Neuronal stem cell (in vitro differentiated cells): ENCODE data around the gene CBX3.

Source experiments
- DNase-seq: peaks from one replicate; pipeline ENCODE4 v3.0.0-alpha.2; 2013; ENCODE audit warnings: low spot score
- H2AFZ ChIP-seq: one replicate; pipeline ENCODE4 v1.6.1; 2013; ENCODE audit warnings: mild to moderate bottlenecking, low read length, inconsistent platforms
- H2AK5ac ChIP-seq: 2 replicates; pipeline ENCODE4 v1.6.1; 2013; ENCODE audit warnings: low read depth, mild to moderate bottlenecking, inconsistent platforms, low read length, moderate library complexity, mixed read lengths
- H2BK120ac ChIP-seq: 2 replicates; pipeline ENCODE4 v1.6.1; 2013; ENCODE audit warnings: low read depth, mild to moderate bottlenecking, inconsistent platforms, low read length, moderate library complexity, mixed read lengths
- H2BK12ac ChIP-seq: one replicate; pipeline ENCODE4 v1.6.1; 2013; ENCODE audit warnings: low read length, inconsistent platforms
- H2BK15ac ChIP-seq: 2 replicates; pipeline ENCODE4 v1.6.1; 2013; ENCODE audit warnings: mild to moderate bottlenecking, low read length, inconsistent platforms, mixed read lengths
- H2BK5ac ChIP-seq: one replicate; pipeline ENCODE4 v1.6.1; 2013; ENCODE audit warnings: inconsistent platforms, mild to moderate bottlenecking, low read length, moderate library complexity
- H3K14ac ChIP-seq: one replicate; pipeline ENCODE4 v1.6.1; 2013; ENCODE audit warnings: low read length, inconsistent platforms
- H3K18ac ChIP-seq: 2 replicates; pipeline ENCODE4 v1.6.1; 2013; ENCODE audit warnings: low read length, inconsistent platforms
- H3K23ac ChIP-seq: 2 replicates; pipeline ENCODE4 v1.6.1; 2013; ENCODE audit warnings: low read depth, mild to moderate bottlenecking, mixed read lengths, low read length, inconsistent platforms; ENCODE audit not compliant: poor library complexity
- H3K27ac ChIP-seq: replicated peaks from 3 replicates; pipeline ENCODE4 v1.5.1; 2013; ENCODE audit warnings: low read length, inconsistent platforms
- H3K27me3 ChIP-seq, 3 experiments: 2 replicates each; pipeline ENCODE4 v1.6.1; 2013; ENCODE audit warnings: low read length in 3 of 3, mild to moderate bottlenecking in 2 of 3, inconsistent platforms in 1 of 3, low read depth in 1 of 3, mixed read lengths in 1 of 3, moderate library complexity in 1 of 3; ENCODE audit not compliant: control insufficient read depth in 3 of 3, insufficient read depth in 3 of 3
- H3K36me3 ChIP-seq, 2 donors: replicated peaks in 1 of 2; 2 replicates each; pipeline ENCODE4 v1.6.1; 2013; ENCODE audit warnings: low read length in 2 of 2; ENCODE audit not compliant: control insufficient read depth in 2 of 2, insufficient read depth in 2 of 2
- H3K4ac ChIP-seq: 2 replicates; pipeline ENCODE4 v1.6.1; 2013; ENCODE audit warnings: inconsistent platforms, mild to moderate bottlenecking, low read length, moderate library complexity
- H3K4me1 ChIP-seq, 2 donors: 1 replicate in 1 of 2; 2 replicates in 1 of 2; pipeline ENCODE4 v1.6.1; 2013; ENCODE audit warnings: low read length in 2 of 2, low read depth in 1 of 2; ENCODE audit not compliant: control insufficient read depth in 2 of 2, insufficient read depth in 1 of 2
- H3K4me2 ChIP-seq: one replicate; pipeline ENCODE4 v1.6.1; 2013; ENCODE audit warnings: mild to moderate bottlenecking, low read length, inconsistent platforms; ENCODE audit not compliant: insufficient read depth, poor library complexity, severe bottlenecking
- H3K4me3 ChIP-seq, 2 donors: 2 replicates each; pipeline ENCODE4 v1.5.1; 2013; ENCODE audit warnings: low read length in 2 of 2, mild to moderate bottlenecking in 2 of 2, inconsistent platforms in 1 of 2, moderate library complexity in 1 of 2
- H3K79me1 ChIP-seq: one replicate; pipeline ENCODE4 v1.6.1; 2013; ENCODE audit warnings: low read depth, mild to moderate bottlenecking, inconsistent platforms, low read length, moderate library complexity
- H3K9ac ChIP-seq: one replicate; pipeline ENCODE4 v1.6.1; 2013; ENCODE audit warnings: mild to moderate bottlenecking, low read depth, low read length, inconsistent platforms; ENCODE audit not compliant: poor library complexity
- H3K9me3 ChIP-seq, 2 donors: replicated peaks in 1 of 2; 2 replicates each; pipeline versions ENCODE3 to v1.6.1; 2013; ENCODE audit warnings: low read length in 2 of 2, mild to moderate bottlenecking in 2 of 2, inconsistent platforms in 1 of 2, low read depth in 1 of 2, mixed read lengths in 1 of 2, moderate library complexity in 1 of 2; ENCODE audit not compliant: control insufficient read depth in 2 of 2, insufficient read depth in 1 of 2
- H4K8ac ChIP-seq: one replicate; pipeline ENCODE4 v1.6.1; 2013; ENCODE audit warnings: low read depth, mild to moderate bottlenecking, inconsistent platforms, low read length, moderate library complexity
- H4K91ac ChIP-seq: one replicate; pipeline ENCODE4 v1.6.1; 2013; ENCODE audit warnings: low read length, low read depth, mild to moderate bottlenecking, inconsistent platforms; ENCODE audit not compliant: poor library complexity
- WGBS, 2 donors: extraction: QIAGEN DNeasy Blood & Tissue Kit; methylation state at CpG; one replicate each; pipeline ENCODE4 v1.1.7; 2013; ENCODE audit warnings: missing lambda C conversion rate in 2 of 2, mixed read lengths in 1 of 2; ENCODE audit not compliant: insufficient read length in 2 of 2, insufficient replicate concordance in 1 of 2; ENCODE audit errors: extremely low coverage in 2 of 2; 5-methylcytosine and 5-hydroxymethylcytosine counted together

Gene CBX3

GRCh38 chr7:26186364-26187311 is 14.9 kb upstream of the CBX3 start:
- no peaks in the 10 kb centered on the region for H3K79me1 ChIP-seq
- H2AK5ac ChIP-seq = no peak overlapping the region
- H4K8ac ChIP-seq = no peak overlapping the region
- no peak overlapping the region for H3K4me3 ChIP-seq
- no peaks in the 10 kb centered on the region for H3K27me3 ChIP-seq
- no peak overlapping the region for H2BK120ac ChIP-seq
- no peak overlapping the region for H3K4me2 ChIP-seq
- H3K9me3 ChIP-seq = no peaks in the 10 kb centered on the region
- H3K4ac ChIP-seq = no peak overlapping the region
- H2AFZ ChIP-seq = no peak overlapping the region
- H3K9ac ChIP-seq = no peak overlapping the region
- no peak for DNase-seq
- no peak overlapping the region for H4K91ac ChIP-seq
- H3K27ac ChIP-seq = no peak overlapping the region
- H2BK5ac ChIP-seq = no peak overlapping the region
- H3K14ac ChIP-seq = no peak overlapping the region
- H3K4me1 ChIP-seq = no peaks in the 10 kb centered on the region
- no peak overlapping the region for H2BK15ac ChIP-seq
- H3K18ac ChIP-seq = no peak overlapping the region
- no peak overlapping the region for H3K23ac ChIP-seq
- WGBS, 2 donors = no CpG with 5 or more reads among the region's 5 CpGs
- H2BK12ac ChIP-seq = no peak overlapping the region
- peaks cover 9 to 50% of the 10 kb centered on the region in 2 donors for H3K36me3 ChIP-seq

- peak overlapping the region; percentile 8 for H3K23ac ChIP-seq
- no peak overlapping the region for H3K9ac ChIP-seq
- H3K79me1 ChIP-seq = no peaks in the 10 kb centered on the region
- no peak overlapping the region for H4K8ac ChIP-seq
- H2BK5ac ChIP-seq = no peak overlapping the region
- no peak overlapping the region for H2BK120ac ChIP-seq
- H3K14ac ChIP-seq = no peak overlapping the region
- H3K27me3 ChIP-seq = no peaks in the 10 kb centered on the region
- H4K91ac ChIP-seq = no peak overlapping the region
- WGBS, 2 donors = no CpG with 5 or more reads among the region's 11 CpGs
- H3K4me2 ChIP-seq = no peak overlapping the region
- no peak overlapping the region for H2BK12ac ChIP-seq
- H2AFZ ChIP-seq = no peak overlapping the region
- no peak overlapping the region for H2AK5ac ChIP-seq
- H3K4ac ChIP-seq = no peak overlapping the region
- H3K18ac ChIP-seq = no peak overlapping the region
- H3K4me3 ChIP-seq = no peak overlapping the region
- H3K27ac ChIP-seq = peak overlapping the region; percentile 53
- H2BK15ac ChIP-seq = no peak overlapping the region
- H3K36me3 ChIP-seq = peaks cover 10 to 59% of the 10 kb centered on the region in 2 donors
- H3K4me1 ChIP-seq = no peaks in the 10 kb centered on the region
- no peak for DNase-seq
- H3K9me3 ChIP-seq = no peaks in the 10 kb centered on the region
Measured at GRCh38 chr7:26187380-26188205, 14.0 kb upstream of the CBX3 start.

- peaks cover 14 to 67% of the 10 kb centered on the region in 2 donors for H3K36me3 ChIP-seq
- H3K27me3 ChIP-seq = no peaks in the 10 kb centered on the region
- H2AK5ac ChIP-seq = no peak overlapping the region
- DNase-seq = no peak
- no peak overlapping the region for H3K4me2 ChIP-seq
- H3K4ac ChIP-seq = no peak overlapping the region
- H4K8ac ChIP-seq = no peak overlapping the region
- no peak overlapping the region for H2BK5ac ChIP-seq
- H3K18ac ChIP-seq = no peak overlapping the region
- no peaks in the 10 kb centered on the region for H3K79me1 ChIP-seq
- H3K14ac ChIP-seq = no peak overlapping the region
- H2AFZ ChIP-seq = no peak overlapping the region
- no peak overlapping the region for H3K23ac ChIP-seq
- no peak overlapping the region for H3K9ac ChIP-seq
- H3K27ac ChIP-seq = peak overlapping the region; percentile 39
- no peak overlapping the region for H3K4me3 ChIP-seq
- H2BK120ac ChIP-seq = no peak overlapping the region
- H3K4me1 ChIP-seq = no peaks in the 10 kb centered on the region
- no CpG with 5 or more reads among the region's 9 CpGs for WGBS, 2 donors
- no peak overlapping the region for H2BK12ac ChIP-seq
- no peak overlapping the region for H4K91ac ChIP-seq
- H2BK15ac ChIP-seq = no peak overlapping the region
- H3K9me3 ChIP-seq = no peaks in the 10 kb centered on the region
Measured at GRCh38 chr7:26188206-26188956, 13.2 kb upstream of the CBX3 start.
